K562 (cell line): Measurements from ENCODE around the gene ZBTB8A. TPM values are rescaled to one million over a fixed set of nuclear protein-coding genes. Genes with fewer than 3 reads are reported as not detected.
A peak's percentile ranks its signal among the peaks of the same experiment; 100 is the strongest.

ENCODE experiments used
- ARNT ChIP-seq, 2 experiments: fragments of 450-650 bp; IDR thresholded peaks; 2 replicates each; pipeline ENCODE4 v1.6.1; 2016; ENCODE audit warnings: mild to moderate bottlenecking in 1 of 2
- CEBPB ChIP-seq: fragments of 450-650 bp; IDR thresholded peaks from 2 replicates; pipeline ENCODE4 v1.6.1; 2016; ENCODE audit warnings: missing genetic modification characterization, missing compliant biosample characterization
- DIDO1 ChIP-seq: fragments of 450-650 bp; IDR thresholded peaks from 2 replicates; pipeline ENCODE4 v1.6.1; 2016; ENCODE audit warnings: low read depth, missing biosample characterization, missing genetic modification characterization
- FOXA3 ChIP-seq, 2 experiments: fragments of 450-650 bp in 1 of 2; sonication (generic) in 1 of 2; formaldehyde crosslinking; IDR thresholded peaks in 1 of 2; conservative IDR thresholded peaks in 1 of 2; 2 replicates each; pipeline versions ENCODE4 v1.4.0 to v1.8.0; 2020 to 2022; ENCODE audit warnings: mild to moderate bottlenecking in 2 of 2, missing genetic modification reagents in 1 of 2
- HINFP ChIP-seq: fragments of 450-650 bp; conservative IDR thresholded peaks from 2 replicates; pipeline ENCODE4 v1.6.1; 2016; ENCODE audit warnings: missing genetic modification characterization, low read depth, mild to moderate bottlenecking, control low read depth, missing compliant biosample characterization
- HMG20B ChIP-seq: fragments of 250-450 bp; sonication (Bioruptor Pico); IDR thresholded peaks from 2 replicates; pipeline ENCODE4 v1.5.0; 2021; ENCODE audit warnings: mild to moderate bottlenecking
- MYBL2 ChIP-seq, 2 experiments: fragments of 450-650 bp in 1 of 2; sonication (generic) in 1 of 2; formaldehyde crosslinking in 1 of 2; IDR thresholded peaks; 2 replicates each; pipeline versions ENCODE4 v1.6.1 to v1.8.1; 2017 to 2022; ENCODE audit warnings: borderline replicate concordance in 1 of 2, inconsistent platforms in 1 of 2, low read depth in 1 of 2, mild to moderate bottlenecking in 1 of 2, missing genetic modification reagents in 1 of 2, moderate library complexity in 1 of 2
- NRF1 ChIP-seq, 2 experiments: fragments of 450-650 bp; IDR thresholded peaks in 1 of 2; conservative IDR thresholded peaks in 1 of 2; 2 replicates each; pipeline ENCODE4 v1.6.1; 2014; ENCODE audit warnings: mild to moderate bottlenecking in 2 of 2
- POLR2AphosphoS2 ChIP-seq: IDR thresholded peaks from 2 replicates; pipeline ENCODE4 v1.6.1; 2012; ENCODE audit warnings: low read length, improper control_type of control experiment
- PREB ChIP-seq: sonication (generic); formaldehyde crosslinking; IDR thresholded peaks from 2 replicates; pipeline ENCODE4 v1.8.1; 2023; ENCODE audit warnings: mild to moderate bottlenecking, missing genetic modification reagents
- RREB1 ChIP-seq: fragments of 250-450 bp; sonication (Bioruptor Pico); IDR thresholded peaks from 2 replicates; pipeline ENCODE4 v1.4.0; 2020
- SLC30A9 ChIP-seq: fragments of 250-450 bp; sonication (Bioruptor Pico); IDR thresholded peaks from 2 replicates; pipeline ENCODE4 v1.8.0; 2022; ENCODE audit warnings: mild to moderate bottlenecking, moderate library complexity
- SREBF1 ChIP-seq: fragments of 150-350 bp; IDR thresholded peaks from 2 replicates; pipeline ENCODE4 v1.6.1; 2014; ENCODE audit warnings: antibody characterized with exemption, low read depth, low read length, borderline replicate concordance
- U2AF1 ChIP-seq: fragments of 200-400 bp; formaldehyde crosslinking; optimal IDR thresholded peaks from 2 replicates; pipeline ENCODE3; 2017; ENCODE audit warnings: mild to moderate bottlenecking, low read depth, low read length, moderate library complexity
- ZBTB26 ChIP-seq: fragments of 450-650 bp; formaldehyde crosslinking; IDR thresholded peaks from 2 replicates; pipeline ENCODE4 v1.4.0; 2022; ENCODE audit warnings: missing genetic modification characterization
- ZNF24 ChIP-seq: fragments of 450-650 bp; IDR thresholded peaks from 2 replicates; pipeline ENCODE4 v1.6.1; 2016
- ZNF41 ChIP-seq: fragments of 250-450 bp; sonication (Bioruptor Pico); conservative IDR thresholded peaks from 2 replicates; pipeline ENCODE4 v1.4.0; 2020; ENCODE audit warnings: mild to moderate bottlenecking
- polyA plus RNA-seq, 8 experiments: library from polyadenylated mRNA; depleted of rRNA in 4 of 8; stranded (reverse) in 5 of 8; unstranded in 3 of 8; fragments of >200 nt; fragmentation: Nextera tagmentation in 2 of 8; fragmentation: Illumina TruSeq in 1 of 8; extraction: Ambion mirVana in 2 of 8; extraction: Trizol in 1 of 8; gene quantifications; 2 replicates each; pipeline versions ENCODE4 v1.2.1 to v1.2.3, GENCODE V29; 2011 to 2014; ENCODE audit warnings: inconsistent platforms in 1 of 8, missing spikeins in 1 of 8
- total RNA-seq, 7 experiments: library from RNA; depleted of rRNA in 6 of 7; stranded (reverse); fragments of >200 nt in 6 of 7; fragmentation: Illumina TruSeq in 2 of 7; extraction: Trizol in 2 of 7; gene quantifications; 2 replicates each; pipeline versions ENCODE4 v1.2.1 to v1.2.3, GENCODE V29; 2011 to 2021; ENCODE audit warnings: low replicate concordance in 1 of 7
- TF ChIP-seq, protein P1 (sequence below): sonication (generic); formaldehyde crosslinking; IDR thresholded peaks from 2 replicates; pipeline ENCODE4 v1.8.1; 2022; ENCODE audit warnings: missing genetic modification reagents

The ZBTB8A gene
- total and polyA plus RNA-seq, 9 of the 15 experiments (the other 6 are each of a cell fraction or from before 2014, with no cell fraction given): 0.01 to 0.64 (median 0.09) TPM

- TF ChIP-seq RREB1 (0 out of 2 replicates have a peak, but pooled peaks have one; percentile 35), SREBF1 (no peak), MYBL2 (IDR thresholded peaks at IDR 0.05; ENCODE audit: low read depth) (no peak), MYBL2 (CRISPR knock-in tag; IDR thresholded peaks at IDR 0.05; ENCODE audit: borderline replicate concordance) (no peak), DIDO1 (no peak), U2AF1 (no peak), ZNF24 (no peak), ARNT (IDR thresholded peaks at IDR 0.05) (no peak), FOXA3 (CRISPR knock-in tag; conservative IDR thresholded peaks at IDR 0.05 in 1 of 2, IDR thresholded peaks at IDR 0.05 in 1 of 2) (0 out of 4 replicates have a peak, but pooled peaks of 1 of the 2 experiments have one; percentile 9), SLC30A9 (CRISPR knock-in tag) (no peak), PREB (CRISPR knock-in tag) (no peak), POLR2AphosphoS2 (no peak), ZBTB26 (CRISPR knock-in tag) (no peak), ZNF41 (CRISPR knock-in tag) (no peak), HMG20B (CRISPR knock-in tag) (no peak), HINFP (peak; percentile 44; the same call in 1 of the 2 replicates), CEBPB (tag) (peak; percentile 94), NRF1 (conservative IDR thresholded peaks at IDR 0.05 in 1 of 2, IDR thresholded peaks at IDR 0.05 in 1 of 2) (no peak)
- TF ChIP-seq, protein P1, sequence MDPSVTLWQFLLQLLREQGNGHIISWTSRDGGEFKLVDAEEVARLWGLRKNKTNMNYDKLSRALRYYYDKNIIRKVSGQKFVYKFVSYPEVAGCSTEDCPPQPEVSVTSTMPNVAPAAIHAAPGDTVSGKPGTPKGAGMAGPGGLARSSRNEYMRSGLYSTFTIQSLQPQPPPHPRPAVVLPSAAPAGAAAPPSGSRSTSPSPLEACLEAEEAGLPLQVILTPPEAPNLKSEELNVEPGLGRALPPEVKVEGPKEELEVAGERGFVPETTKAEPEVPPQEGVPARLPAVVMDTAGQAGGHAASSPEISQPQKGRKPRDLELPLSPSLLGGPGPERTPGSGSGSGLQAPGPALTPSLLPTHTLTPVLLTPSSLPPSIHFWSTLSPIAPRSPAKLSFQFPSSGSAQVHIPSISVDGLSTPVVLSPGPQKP (CRISPR knock-in tag): no peak
Observed at GRCh38 chr1:32496127-32496526, 43.1 kb upstream of the ZBTB8A start (continued).
